ENCODE results near the gene CDH13. TPM values are rescaled to one million over a fixed set of nuclear protein-coding genes. Genes with fewer than 3 reads are reported as not detected.

The CDH13 gene
- total and polyA plus RNA-seq, 2 donors (not counting 3 experiments of a cell fraction or from before 2014, with no cell fraction given), result 96.6 to 124 TPM

DNA sequence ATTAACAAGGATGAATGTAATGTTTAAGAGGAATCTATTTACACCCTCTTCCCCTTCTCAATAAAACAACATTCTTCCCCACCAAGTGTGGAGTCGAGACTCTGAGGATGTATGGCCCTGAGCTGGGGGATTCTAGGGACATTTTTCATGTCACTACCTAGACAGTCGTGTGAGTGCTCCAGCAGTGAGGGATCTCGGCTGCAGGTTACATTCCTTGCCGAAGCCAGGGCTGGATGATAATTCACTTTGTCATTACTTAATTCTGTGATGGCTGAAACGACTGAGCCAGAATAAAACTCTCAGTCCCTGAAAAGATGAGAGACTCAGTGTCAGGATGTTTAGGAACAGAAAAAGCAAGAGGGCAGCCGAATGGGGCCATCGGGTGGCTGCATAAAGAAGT is 1074.1 kb downstream of the CDH13 start:
- no peak for DNase-seq (ENCODE audit: low read depth, low spot score)
- dilution Hi-C loops (cut with MboI; ENCODE audit: extremely low pct_ligation_motif_present, low sequenced_read_pairs) (no loop called here), intact Hi-C loops (cut with micrococcal nuclease) (no loop called here)
- no peaks in the 10 kb centered on the region for H3K79me2 ChIP-seq (ENCODE audit: control insufficient read depth, insufficient read depth, low read length)
- TF ChIP-seq, protein P1, sequence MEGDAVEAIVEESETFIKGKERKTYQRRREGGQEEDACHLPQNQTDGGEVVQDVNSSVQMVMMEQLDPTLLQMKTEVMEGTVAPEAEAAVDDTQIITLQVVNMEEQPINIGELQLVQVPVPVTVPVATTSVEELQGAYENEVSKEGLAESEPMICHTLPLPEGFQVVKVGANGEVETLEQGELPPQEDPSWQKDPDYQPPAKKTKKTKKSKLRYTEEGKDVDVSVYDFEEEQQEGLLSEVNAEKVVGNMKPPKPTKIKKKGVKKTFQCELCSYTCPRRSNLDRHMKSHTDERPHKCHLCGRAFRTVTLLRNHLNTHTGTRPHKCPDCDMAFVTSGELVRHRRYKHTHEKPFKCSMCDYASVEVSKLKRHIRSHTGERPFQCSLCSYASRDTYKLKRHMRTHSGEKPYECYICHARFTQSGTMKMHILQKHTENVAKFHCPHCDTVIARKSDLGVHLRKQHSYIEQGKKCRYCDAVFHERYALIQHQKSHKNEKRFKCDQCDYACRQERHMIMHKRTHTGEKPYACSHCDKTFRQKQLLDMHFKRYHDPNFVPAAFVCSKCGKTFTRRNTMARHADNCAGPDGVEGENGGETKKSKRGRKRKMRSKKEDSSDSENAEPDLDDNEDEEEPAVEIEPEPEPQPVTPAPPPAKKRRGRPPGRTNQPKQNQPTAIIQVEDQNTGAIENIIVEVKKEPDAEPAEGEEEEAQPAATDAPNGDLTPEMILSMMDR (IDR thresholded peaks at IDR 0.05; ENCODE audit: extremely low read depth in 1 of 2, insufficient read depth in 1 of 2, low read depth in 1 of 2, low read length in 2 of 2), result no peak
- TF ChIP-seq GATA2 (IDR thresholded peaks at IDR 0.05; ENCODE audit: insufficient read depth, insufficient read length, low read depth, low read length) (no peak), POLR2AphosphoS5 (IDR thresholded peaks at IDR 0.05; ENCODE audit: insufficient read depth, low read depth, low read length) (no peak), EZH2 (IDR thresholded peaks at IDR 0.05; ENCODE audit: borderline replicate concordance, low read depth, low read length, severe bottlenecking) (no peak), FOS (IDR thresholded peaks at IDR 0.05; ENCODE audit: borderline replicate concordance, insufficient read depth, low read length) (no peak), JUN (IDR thresholded peaks at IDR 0.05; ENCODE audit: borderline replicate concordance, insufficient read depth, insufficient read length, low read depth) (no peak), MYC (IDR thresholded peaks at IDR 0.05; ENCODE audit: low read depth, low read length) (no peak), POLR2A (IDR thresholded peaks at IDR 0.05; ENCODE audit: low read depth, low read length) (no peak)
- TF ChIP-seq, protein P2, sequence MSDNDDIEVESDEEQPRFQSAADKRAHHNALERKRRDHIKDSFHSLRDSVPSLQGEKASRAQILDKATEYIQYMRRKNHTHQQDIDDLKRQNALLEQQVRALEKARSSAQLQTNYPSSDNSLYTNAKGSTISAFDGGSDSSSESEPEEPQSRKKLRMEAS (IDR thresholded peaks at IDR 0.05; ENCODE audit: insufficient read depth, insufficient read length), result no peak
- ChIA-PET CTCF (no interaction called here), POLR2A (no interaction called here)
- H3K36me3 ChIP-seq (ENCODE audit: control insufficient read depth in 2 of 2, extremely low read depth in 1 of 2, insufficient read depth in 2 of 2, low read length in 2 of 2), result no peaks in the 10 kb centered on the region
- no peaks in the 10 kb centered on the region for H4K20me1 ChIP-seq (replicated peaks; ENCODE audit: control insufficient read depth, extremely low read depth, insufficient read depth, low read length)
- H3K27me3 ChIP-seq (ENCODE audit: control insufficient read depth in 2 of 2, insufficient read depth in 2 of 2, low read length in 2 of 2), result no peaks in the 10 kb centered on the region
- no TSS peak for BruUV-seq (replicated peaks)
- H3K9me1 ChIP-seq (replicated peaks; ENCODE audit: control insufficient read depth, extremely low read depth, insufficient read depth, low read length), result no peaks in the 10 kb centered on the region
- no peak overlapping the region for H2AFZ ChIP-seq (ENCODE audit: low read depth, low read length)
- H3K4me2 ChIP-seq (ENCODE audit: insufficient read depth, low read length), result no peak overlapping the region
- no peak overlapping the region for H3K27ac ChIP-seq (ENCODE audit: insufficient read depth, low read depth, low read length)
- H3K4me3 ChIP-seq (replicated peaks in 1 of 3; ENCODE audit: insufficient read depth in 1 of 3, low read depth in 1 of 3, low read length in 3 of 3), result no peak overlapping the region
- no peak overlapping the region for H3K9ac ChIP-seq (replicated peaks; ENCODE audit: extremely low read depth, insufficient read depth, low read length)
- no peaks in the 10 kb centered on the region for H3K9me3 ChIP-seq (replicated peaks; ENCODE audit: control insufficient read depth, insufficient read depth, low read length)
- no peaks in the 10 kb centered on the region for H3K4me1 ChIP-seq (ENCODE audit: control insufficient read depth, extremely low read depth, insufficient read depth, low read length)
- no peak for FAIRE-seq

Data from endothelial cell of umbilical vein (primary cell).